Mucosa of rectum (tissue), 2 donors: ENCODE measurements around the gene KIAA1671.

Source experiments
- H3K27ac ChIP-seq, 2 donors: one replicate each; pipeline ENCODE4 v1.7.0; 2013; ENCODE audit warnings: inconsistent platforms in 2 of 2, low read depth in 2 of 2, low read length in 2 of 2
- H3K27me3 ChIP-seq, 2 donors: one replicate each; pipeline ENCODE4 v1.7.0; 2013; ENCODE audit warnings: low read length in 2 of 2; ENCODE audit not compliant: control insufficient read depth in 2 of 2, insufficient read depth in 2 of 2
- H3K36me3 ChIP-seq, 2 donors: one replicate each; pipeline ENCODE4 v1.7.0; 2013; ENCODE audit warnings: low read length in 2 of 2; ENCODE audit not compliant: control insufficient read depth in 2 of 2, insufficient read depth in 2 of 2
- H3K4me1 ChIP-seq, 2 donors: one replicate each; pipeline ENCODE4 v1.7.0; 2013; ENCODE audit warnings: low read length in 2 of 2, mild to moderate bottlenecking in 1 of 2; ENCODE audit not compliant: control insufficient read depth in 2 of 2, insufficient read depth in 2 of 2
- H3K4me3 ChIP-seq, 2 donors: one replicate each; pipeline ENCODE4 v1.7.0; 2013; ENCODE audit warnings: low read length in 2 of 2
- H3K9ac ChIP-seq, 2 donors: one replicate each; pipeline ENCODE4 v1.7.0; 2013; ENCODE audit warnings: low read length in 2 of 2, low read depth in 1 of 2, mild to moderate bottlenecking in 1 of 2
- H3K9me3 ChIP-seq, 2 donors: one replicate each; pipeline ENCODE4 v1.7.0; 2013; ENCODE audit warnings: low read length in 2 of 2; ENCODE audit not compliant: control insufficient read depth in 2 of 2
- donor health status: healthy.
- donor health status: Normal muscosa, but diverticular disease.

Gene KIAA1671

GRCh38 chr22:25146906-25147641 is 194.6 kb downstream of the KIAA1671 start:
- peak overlapping the region in 1 of 2 donors; percentile 82 for H3K27ac ChIP-seq
- H3K4me1 ChIP-seq = peaks cover 4 to 20% of the 10 kb centered on the region in 2 donors

GRCh38 chr22:25147642-25147928 is 195.1 kb downstream of the KIAA1671 start:
- Histone ChIP-seq H3K36me3 (no peaks in the 10 kb centered on the region), H3K9me3 (no peaks in the 10 kb centered on the region), H3K4me1 (peaks cover 4 to 20% of the 10 kb centered on the region in 2 donors), H3K9ac (no peak overlapping the region), H3K4me3 (no peak overlapping the region), H3K27ac (peak overlapping the region in 1 of 2 donors; percentile 82), H3K27me3 (no peaks in the 10 kb centered on the region)

More at GRCh38 chr22:25146906-25147641, 194.6 kb downstream of the KIAA1671 start:
- Histone ChIP-seq H3K36me3 (no peaks in the 10 kb centered on the region), H3K9me3 (no peaks in the 10 kb centered on the region), H3K9ac (no peak overlapping the region), H3K27me3 (no peaks in the 10 kb centered on the region), H3K4me3 (no peak overlapping the region)

GRCh38 chr22:25148149-25148691 is 195.7 kb downstream of the KIAA1671 start:
- Histone ChIP-seq H3K4me3 (no peak overlapping the region), H3K27me3 (no peaks in the 10 kb centered on the region), H3K9ac (peak overlapping the region in 1 of 2 donors; percentile 53), H3K4me1 (peaks cover 4 to 20% of the 10 kb centered on the region in 2 donors), H3K9me3 (no peaks in the 10 kb centered on the region), H3K27ac (peak overlapping the region; percentile 82 to 83), H3K36me3 (no peaks in the 10 kb centered on the region)

- Histone ChIP-seq H3K27me3 (no peaks in the 10 kb centered on the region), H3K4me1 (peaks cover 4 to 23% of the 10 kb centered on the region in 2 donors), H3K4me3 (no peak overlapping the region), H3K9me3 (no peaks in the 10 kb centered on the region), H3K27ac (peak overlapping the region in 1 of 2 donors; percentile 82), H3K36me3 (no peaks in the 10 kb centered on the region), H3K9ac (no peak overlapping the region)
Observed at GRCh38 chr22:25149014-25149413, 196.5 kb downstream of the KIAA1671 start.

GRCh38 chr22:25153961-25154666 is 201.6 kb downstream of the KIAA1671 start:
- Histone ChIP-seq H3K9ac (no peak overlapping the region), H3K4me1 (peaks cover 1 to 15% of the 10 kb centered on the region in 2 donors), H3K27ac (peak overlapping the region; percentile 35 to 66)

GRCh38 chr22:25154667-25154999 is 202.1 kb downstream of the KIAA1671 start:
- Histone ChIP-seq H3K9ac (no peak overlapping the region), H3K27ac (peak overlapping the region in 1 of 2 donors; percentile 66)

More at GRCh38 chr22:25153961-25154666, 201.6 kb downstream of the KIAA1671 start:
- H3K27me3 ChIP-seq = no peaks in the 10 kb centered on the region
- H3K4me3 ChIP-seq = no peak overlapping the region
- H3K36me3 ChIP-seq = no peaks in the 10 kb centered on the region
- no peaks in the 10 kb centered on the region for H3K9me3 ChIP-seq

GRCh38 chr22:25156736-25157135 is 204.2 kb downstream of the KIAA1671 start:
- H3K4me1 ChIP-seq = peaks cover 0 to 13% of the 10 kb centered on the region in 2 donors
- H3K9me3 ChIP-seq = no peaks in the 10 kb centered on the region
- no peak overlapping the region for H3K27ac ChIP-seq
- H3K4me3 ChIP-seq = no peak overlapping the region
- H3K27me3 ChIP-seq = no peaks in the 10 kb centered on the region
- no peak overlapping the region for H3K9ac ChIP-seq
- H3K36me3 ChIP-seq = peaks cover 0 to 3% of the 10 kb centered on the region in 2 donors

More at GRCh38 chr22:25154667-25154999, 202.1 kb downstream of the KIAA1671 start:
- H3K4me1 ChIP-seq = peaks cover 0 to 13% of the 10 kb centered on the region in 2 donors
- H3K27me3 ChIP-seq = no peaks in the 10 kb centered on the region
- no peaks in the 10 kb centered on the region for H3K36me3 ChIP-seq
- no peak overlapping the region for H3K4me3 ChIP-seq
- no peaks in the 10 kb centered on the region for H3K9me3 ChIP-seq

GRCh38 chr22:25159028-25159427 is 206.5 kb downstream of the KIAA1671 start:
- Histone ChIP-seq H3K27ac (no peak overlapping the region), H3K4me1 (peaks cover 0 to 10% of the 10 kb centered on the region in 2 donors), H3K27me3 (no peaks in the 10 kb centered on the region), H3K4me3 (no peak overlapping the region), H3K36me3 (peaks cover 0 to 3% of the 10 kb centered on the region in 2 donors), H3K9me3 (no peaks in the 10 kb centered on the region), H3K9ac (no peak overlapping the region)

- no peak overlapping the region for H3K4me3 ChIP-seq
- no peaks in the 10 kb centered on the region for H3K4me1 ChIP-seq
- H3K36me3 ChIP-seq = peaks cover 0 to 3% of the 10 kb centered on the region in 2 donors
- no peak overlapping the region for H3K27ac ChIP-seq
- H3K27me3 ChIP-seq = no peaks in the 10 kb centered on the region
- no peaks in the 10 kb centered on the region for H3K9me3 ChIP-seq
- H3K9ac ChIP-seq = no peak overlapping the region
Observed at GRCh38 chr22:25160120-25160996, 207.8 kb downstream of the KIAA1671 start.
